Frontal cortex (tissue), 4 donors: ENCODE data around the gene IL32. TPM values are rescaled to one million over a fixed set of nuclear protein-coding genes. Genes with fewer than 3 reads are reported as not detected.
A peak's percentile ranks its signal among the peaks of the same experiment; 100 is the strongest.

ENCODE experiments used
- DNase-seq, 2 donors: peaks; one replicate each; pipeline ENCODE4 v3.0.0; 2012; ENCODE audit warnings: low spot score in 2 of 2
- FAIRE-seq: peaks from 2 replicates; lab custom pipeline; 2012; peaks lifted over from hg19 to GRCh38; lab: Jason Lieb, UNC
- total RNA-seq: library from RNA; depleted of rRNA; stranded (reverse); fragments of >200 nt; gene quantifications from one replicate; pipeline ENCODE4 v1.2.3, GENCODE V29; 2014
- donor health status: control.
- donor health status: control.
- donor health status: control.

The IL32 gene
- total RNA-seq, 1 donor from 2014 or later: 0.82 TPM

- no peak for FAIRE-seq
- DNase-seq: no peak
Observed at GRCh38 chr16:3086596-3087242, 21.3 kb downstream of the IL32 start.

GRCh38 chr16:3087243-3088235 lies 22.1 kb downstream of the IL32 start:
- DNase-seq (no peak), FAIRE-seq (no peak)

GRCh38 chr16:3088450-3088849 lies 23.0 kb downstream of the IL32 start:
- DNase-seq: no peak

GRCh38 chr16:3088925-3089716 lies 23.7 kb downstream of the IL32 start:
- no peak for FAIRE-seq
- DNase-seq: no peak

More at GRCh38 chr16:3088450-3088849, 23.0 kb downstream of the IL32 start:
- FAIRE-seq: no peak

GRCh38 chr16:3089717-3090592 lies 24.5 kb downstream of the IL32 start:
- DNase-seq (no peak), FAIRE-seq (no peak)

GRCh38 chr16:3091551-3091950 lies 26.1 kb downstream of the IL32 start:
- no peak for DNase-seq
- no peak for FAIRE-seq

- no peak for FAIRE-seq
- no peak for DNase-seq
Observed at GRCh38 chr16:3092501-3092941, 27.1 kb downstream of the IL32 start.

GRCh38 chr16:3094289-3095027 lies 29.0 kb downstream of the IL32 start:
- DNase-seq (peak in 1 of 2 donors; percentile 42), FAIRE-seq (no peak)

- FAIRE-seq: no peak
- DNase-seq: peak; percentile 21 to 32
Observed at GRCh38 chr16:3095869-3096268, 30.4 kb downstream of the IL32 start.

- DNase-seq (no peak), FAIRE-seq (no peak)
Observed at GRCh38 chr16:3096362-3096761, 30.9 kb downstream of the IL32 start.

- FAIRE-seq (no peak), DNase-seq (no peak)
Observed at GRCh38 chr16:3097266-3097665, 31.8 kb downstream of the IL32 start.

- DNase-seq (peak in 1 of 2 donors; percentile 10), FAIRE-seq (no peak)
Observed at GRCh38 chr16:3098459-3099394, 33.3 kb downstream of the IL32 start, which contains the start of gene ZSCAN10. Gene ZSCAN10 (minus strand): TSS chr16:3099294. CDS start chr16:3092937, 6,357 bp downstream.

- FAIRE-seq: no peak
- DNase-seq: no peak
Observed at GRCh38 chr16:3099395-3099731, 33.9 kb downstream of the IL32 start.

- DNase-seq (peak; percentile 65 to 83), FAIRE-seq (no peak)
Observed at GRCh38 chr16:3099732-3100499, 34.5 kb downstream of the IL32 start.

- peak; percentile 40 to 54 for DNase-seq
- FAIRE-seq: no peak
Observed at GRCh38 chr16:3101018-3101840, 35.8 kb downstream of the IL32 start.
